GM23338 (cell line): ENCODE results near the gene GRID2.

Experiments used
- EZH2phosphoT487 ChIP-seq: fragments of 200-600 bp; sonication (generic); IDR thresholded peaks from one replicate; pipeline ENCODE4 v1.8.1; 2018; ENCODE audit warnings: antibody characterized with exemption; ENCODE audit not compliant: unreplicated experiment
- ZNF331 ChIP-seq: fragments of 250-450 bp; sonication (Bioruptor Pico); IDR thresholded peaks from 2 replicates; pipeline ENCODE4 v1.5.0; 2020; ENCODE audit warnings: low read depth, mild to moderate bottlenecking, moderate library complexity
- TF ChIP-seq, protein P1 (sequence below), 2 experiments: fragments of 200-600 bp in 1 of 2; sonication (generic) in 1 of 2; conservative IDR thresholded peaks; 2 replicates each; pipeline versions ENCODE4 v1.5.1 to v1.6.1; 2016 to 2017; ENCODE audit warnings: antibody characterized with exemption in 2 of 2, low read depth in 2 of 2, mild to moderate bottlenecking in 2 of 2, moderate library complexity in 1 of 2

DNA sequence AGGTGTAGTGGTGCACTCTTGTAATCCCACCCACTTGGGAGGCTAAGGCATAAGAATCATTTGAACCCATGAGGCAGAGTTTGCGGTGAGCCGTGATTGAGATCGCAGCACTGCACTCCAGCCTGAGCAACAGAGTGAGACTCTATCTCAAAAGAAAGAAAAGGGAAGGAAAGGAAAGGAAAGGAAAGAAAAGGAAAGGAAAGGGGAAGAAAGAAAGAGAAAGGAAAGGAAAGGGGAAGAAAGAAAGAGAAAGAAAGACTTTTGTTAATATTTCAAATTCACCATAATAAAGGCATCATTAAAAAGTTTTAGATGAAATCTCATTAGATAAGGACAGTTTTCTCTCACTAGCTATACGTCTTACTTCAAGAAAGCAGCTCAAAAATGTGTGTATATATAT is 864.3 kb downstream of the GRID2 start:
- TF ChIP-seq, protein P1, sequence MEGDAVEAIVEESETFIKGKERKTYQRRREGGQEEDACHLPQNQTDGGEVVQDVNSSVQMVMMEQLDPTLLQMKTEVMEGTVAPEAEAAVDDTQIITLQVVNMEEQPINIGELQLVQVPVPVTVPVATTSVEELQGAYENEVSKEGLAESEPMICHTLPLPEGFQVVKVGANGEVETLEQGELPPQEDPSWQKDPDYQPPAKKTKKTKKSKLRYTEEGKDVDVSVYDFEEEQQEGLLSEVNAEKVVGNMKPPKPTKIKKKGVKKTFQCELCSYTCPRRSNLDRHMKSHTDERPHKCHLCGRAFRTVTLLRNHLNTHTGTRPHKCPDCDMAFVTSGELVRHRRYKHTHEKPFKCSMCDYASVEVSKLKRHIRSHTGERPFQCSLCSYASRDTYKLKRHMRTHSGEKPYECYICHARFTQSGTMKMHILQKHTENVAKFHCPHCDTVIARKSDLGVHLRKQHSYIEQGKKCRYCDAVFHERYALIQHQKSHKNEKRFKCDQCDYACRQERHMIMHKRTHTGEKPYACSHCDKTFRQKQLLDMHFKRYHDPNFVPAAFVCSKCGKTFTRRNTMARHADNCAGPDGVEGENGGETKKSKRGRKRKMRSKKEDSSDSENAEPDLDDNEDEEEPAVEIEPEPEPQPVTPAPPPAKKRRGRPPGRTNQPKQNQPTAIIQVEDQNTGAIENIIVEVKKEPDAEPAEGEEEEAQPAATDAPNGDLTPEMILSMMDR (conservative IDR thresholded peaks at IDR 0.05; ENCODE audit: low read depth in 2 of 2): no peak
- TF ChIP-seq ZNF331 (CRISPR knock-in tag): no peak
- no peak for TF ChIP-seq EZH2phosphoT487
